Prostate gland (tissue), 2 donors: Measurements from ENCODE around the gene SLC3A2.

Experiments
- CTCF ChIP-seq, 4 experiments: fragments of 200-600 bp in 2 of 4; fragments of 450-650 bp in 2 of 4; sonication (generic) in 2 of 4; IDR thresholded peaks; 1 replicate in 3 of 4; 2 replicates in 1 of 4; pipeline ENCODE4 v1.5.1; 2016 to 2019; ENCODE audit warnings: antibody characterized with exemption in 4 of 4, mild to moderate bottlenecking in 2 of 4, moderate library complexity in 2 of 4
- POLR2A ChIP-seq: fragments of 450-650 bp; IDR thresholded peaks from one replicate; pipeline ENCODE4 v1.6.1; 2016; ENCODE audit warnings: antibody characterized with exemption, mild to moderate bottlenecking
- POLR2AphosphoS5 ChIP-seq: sonication (generic); formaldehyde crosslinking; IDR thresholded peaks from one replicate; pipeline ENCODE4 v1.6.1; 2017; ENCODE audit warnings: antibody characterized with exemption

GRCh38 chr11:62865635-62866034 is 15.1 kb upstream of the SLC3A2 start:
- TF ChIP-seq CTCF (IDR thresholded peaks at IDR 0.05) (no peak), POLR2AphosphoS5 (peak; percentile 6), POLR2A (no peak)
